Lower leg skin (tissue), 3 donors: ENCODE measurements around the gene TAF1A.

Experiments
- POLR2A ChIP-seq, 2 donors: fragments of 450-650 bp; IDR thresholded peaks; one replicate each; pipeline ENCODE4 v1.6.1; 2016 to 2017; ENCODE audit warnings: antibody characterized with exemption in 2 of 2, mild to moderate bottlenecking in 1 of 2, moderate library complexity in 1 of 2
- TF ChIP-seq, protein P1 (sequence below), 3 donors: fragments of 450-650 bp; IDR thresholded peaks; one replicate each; pipeline ENCODE4 v1.5.1; 2016; ENCODE audit warnings: antibody characterized with exemption in 3 of 3, mild to moderate bottlenecking in 3 of 3, moderate library complexity in 2 of 3

GRCh38 chr1:222583079-222583478 is 6.7 kb downstream of the TAF1A start:
- TF ChIP-seq, protein P1, sequence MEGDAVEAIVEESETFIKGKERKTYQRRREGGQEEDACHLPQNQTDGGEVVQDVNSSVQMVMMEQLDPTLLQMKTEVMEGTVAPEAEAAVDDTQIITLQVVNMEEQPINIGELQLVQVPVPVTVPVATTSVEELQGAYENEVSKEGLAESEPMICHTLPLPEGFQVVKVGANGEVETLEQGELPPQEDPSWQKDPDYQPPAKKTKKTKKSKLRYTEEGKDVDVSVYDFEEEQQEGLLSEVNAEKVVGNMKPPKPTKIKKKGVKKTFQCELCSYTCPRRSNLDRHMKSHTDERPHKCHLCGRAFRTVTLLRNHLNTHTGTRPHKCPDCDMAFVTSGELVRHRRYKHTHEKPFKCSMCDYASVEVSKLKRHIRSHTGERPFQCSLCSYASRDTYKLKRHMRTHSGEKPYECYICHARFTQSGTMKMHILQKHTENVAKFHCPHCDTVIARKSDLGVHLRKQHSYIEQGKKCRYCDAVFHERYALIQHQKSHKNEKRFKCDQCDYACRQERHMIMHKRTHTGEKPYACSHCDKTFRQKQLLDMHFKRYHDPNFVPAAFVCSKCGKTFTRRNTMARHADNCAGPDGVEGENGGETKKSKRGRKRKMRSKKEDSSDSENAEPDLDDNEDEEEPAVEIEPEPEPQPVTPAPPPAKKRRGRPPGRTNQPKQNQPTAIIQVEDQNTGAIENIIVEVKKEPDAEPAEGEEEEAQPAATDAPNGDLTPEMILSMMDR (IDR thresholded peaks at IDR 0.05) = no peak
- no peak for TF ChIP-seq POLR2A (IDR thresholded peaks at IDR 0.05)
